Calu3 (cell line): ENCODE measurements around the gene DNAJC28. TPM values are rescaled to one million over a fixed set of nuclear protein-coding genes. Genes with fewer than 3 reads are reported as not detected.

ENCODE experiments used
- Bru-seq: library from RNA; stranded (reverse); fragments of 400-500 nt; gene quantifications from one replicate; lab custom pipeline; 2021; lab: Mats Ljungman, UMichigan
- BruChase-seq, 2 experiments: library from RNA; stranded (reverse); fragments of 400-500 nt; gene quantifications; one replicate each; lab custom pipeline; 2021; lab: Mats Ljungman, UMichigan
- BruUV-seq: library from RNA; stranded (reverse); fragments of 400-500 nt; replicated peaks from 2 replicates; lab custom pipeline; 2021; lab: Mats Ljungman, UMichigan
- CTCF ChIA-PET: fragments of 300-600 bp; sonication (Branson Sonifier 250); formaldehyde crosslinking; loops from one replicate; lab custom pipeline; 2022; ENCODE audit warnings: antibody characterized with exemption; lab: Charles Lee
- DNase-seq: peaks from one replicate; pipeline ENCODE4 v3.0.0; 2022
- H3K27ac Mint-ChIP-seq: one replicate; pipeline ENCODE4 v1.8.0; 2022; ENCODE audit warnings: mixed read lengths; ENCODE audit not compliant: unreplicated experiment
- H3K27me3 Mint-ChIP-seq: one replicate; pipeline ENCODE4 v1.8.0; 2022; ENCODE audit warnings: mixed read lengths; ENCODE audit not compliant: unreplicated experiment
- H3K36me3 Mint-ChIP-seq: one replicate; pipeline ENCODE4 v1.8.0; 2022; ENCODE audit warnings: mild to moderate bottlenecking, moderate library complexity, mixed read lengths; ENCODE audit not compliant: insufficient read depth, unreplicated experiment
- H3K4me1 Mint-ChIP-seq: one replicate; pipeline ENCODE4 v1.8.0; 2022; ENCODE audit warnings: mild to moderate bottlenecking, low read depth, mixed read lengths; ENCODE audit not compliant: unreplicated experiment
- H3K4me3 Mint-ChIP-seq: one replicate; pipeline ENCODE4 v1.8.0; 2022; ENCODE audit warnings: mild to moderate bottlenecking, low read depth, moderate library complexity, mixed read lengths; ENCODE audit not compliant: unreplicated experiment
- H3K9me3 Mint-ChIP-seq: one replicate; pipeline ENCODE4 v1.8.0; 2022; ENCODE audit warnings: low read depth, mixed read lengths; ENCODE audit not compliant: unreplicated experiment
- CTCF ChIP-seq: fragments of 200-600 bp; IDR thresholded peaks from one replicate; pipeline ENCODE4 v1.8.0; 2022; ENCODE audit warnings: antibody characterized with exemption; ENCODE audit not compliant: unreplicated experiment
- intact Hi-C: fragments of 100-400 bp; cut with micrococcal nuclease; formaldehyde crosslinking; loops from one replicate; pipeline ENCODE4 v1.10.0; 2022; ENCODE audit not compliant: unreplicated experiment
- long read RNA-seq: library from polyadenylated mRNA; stranded (forward); transcript quantifications from one replicate; pipeline ENCODE4 v2.0.0, GENCODE V29; 2022
- total RNA-seq: library from RNA; stranded (reverse); gene quantifications from 2 replicates; pipeline ENCODE4 v1.2.3, GENCODE V29; 2022

DNAJC28 gene, protein sequence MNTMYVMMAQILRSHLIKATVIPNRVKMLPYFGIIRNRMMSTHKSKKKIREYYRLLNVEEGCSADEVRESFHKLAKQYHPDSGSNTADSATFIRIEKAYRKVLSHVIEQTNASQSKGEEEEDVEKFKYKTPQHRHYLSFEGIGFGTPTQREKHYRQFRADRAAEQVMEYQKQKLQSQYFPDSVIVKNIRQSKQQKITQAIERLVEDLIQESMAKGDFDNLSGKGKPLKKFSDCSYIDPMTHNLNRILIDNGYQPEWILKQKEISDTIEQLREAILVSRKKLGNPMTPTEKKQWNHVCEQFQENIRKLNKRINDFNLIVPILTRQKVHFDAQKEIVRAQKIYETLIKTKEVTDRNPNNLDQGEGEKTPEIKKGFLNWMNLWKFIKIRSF
- total RNA-seq (1.2 and 2.0 TPM in 2 replicates), Bru-seq, nascent RNA (percentile 31 among the genes with signal in this experiment), BruChase-seq, experiment 1, labeled RNA remaining after a 6-hour chase (percentile 34 among the genes with signal in this experiment), BruChase-seq, experiment 2, labeled RNA remaining after a 2-hour chase (percentile 38 among the genes with signal in this experiment)
- long read RNA-seq, partial matches to known transcripts = 0 of 1 reads
- long read RNA-seq, other reads (novel, unspliced or antisense) = 0 of 1 reads

DNA sequence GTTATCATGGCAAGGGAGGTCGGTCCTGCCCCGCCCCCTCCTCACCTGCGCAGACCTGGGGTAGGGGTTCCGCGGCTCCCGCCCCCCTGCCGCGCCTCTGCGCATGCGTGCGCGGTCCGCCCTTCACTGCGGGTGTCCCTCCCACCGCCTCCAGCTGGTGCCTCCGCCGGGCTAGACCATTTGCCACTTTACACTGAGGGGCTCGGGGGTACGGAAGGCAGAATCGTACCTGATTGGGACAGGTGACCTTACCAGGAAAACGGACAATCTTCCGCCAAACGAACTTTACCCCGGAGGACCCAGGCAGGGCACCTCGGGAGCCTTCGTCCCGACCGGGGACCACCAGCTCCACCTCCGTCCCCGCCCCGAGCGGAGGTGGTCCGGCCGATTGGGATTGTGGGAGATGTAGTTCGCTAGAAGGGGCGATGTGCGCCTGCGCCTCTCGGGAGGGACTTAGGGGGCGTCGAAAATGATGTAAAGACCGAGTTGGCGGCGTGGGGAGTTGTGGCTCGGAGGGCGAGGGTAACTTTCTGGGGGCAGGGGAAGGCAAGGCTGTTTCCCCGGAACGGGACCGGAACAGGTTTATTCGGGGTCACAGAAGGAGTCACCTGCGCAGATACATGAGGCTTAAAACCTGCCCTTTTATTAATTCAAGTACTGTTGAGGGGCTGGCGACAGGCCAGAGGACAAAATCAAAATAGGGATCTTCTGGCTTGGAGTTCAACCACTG is at the start of gene DNAJC28:
Gene DNAJC28, minus strand, starts transcription at position 344 of the 730 bp plus-strand sequence. CDS start 2,323 bp downstream, outside the sequence.
- peak; percentile 87 for DNase-seq
- no TSS peak for BruUV-seq
- peak within 1 kb of the TSS; percentile 24 for H3K27ac Mint-ChIP-seq
- peaks cover 5% of the 10 kb centered on the region for H3K4me1 Mint-ChIP-seq
- peak within 1 kb of the TSS; percentile 81 for H3K4me3 Mint-ChIP-seq
- no peak for TF ChIP-seq CTCF
- peaks cover 17% of the 10 kb centered on the region for H3K36me3 Mint-ChIP-seq
- CTCF ChIA-PET = interaction anchor here (0.6 to 1.3 kb wide), 3 partner anchors 11 to 196 kb away, joined by 4 to 6 read pairs (median 5); partner anchors contain the start of gene TMEM50B
- peaks cover 22% of the 10 kb centered on the region for H3K27me3 Mint-ChIP-seq
- intact Hi-C loops = no loop called here
- no peaks in the 10 kb centered on the region for H3K9me3 Mint-ChIP-seq

- H3K4me3 Mint-ChIP-seq = peak overlapping the region; percentile 83
- H3K36me3 Mint-ChIP-seq = peaks cover 81% of the 10 kb centered on the region
- intact Hi-C loops = no loop called here
- no peaks in the 10 kb centered on the region for H3K27me3 Mint-ChIP-seq
- peak overlapping the region; percentile 93 for H3K27ac Mint-ChIP-seq
- TSS peak; percentile 74 for BruUV-seq
- peaks cover 10% of the 10 kb centered on the region for H3K4me1 Mint-ChIP-seq
- H3K9me3 Mint-ChIP-seq = peaks cover 4% of the 10 kb centered on the region
- peak; percentile 13 for DNase-seq
- CTCF ChIA-PET = interaction anchor here (0.5 kb wide), 1 partner anchor 222 kb away, joined by 5 read pairs; no protein-coding TSS in a partner anchor
- no peak for TF ChIP-seq CTCF
These were observed 49.7 kb upstream of the DNAJC28 start for GRCh38 chr21:33541105-33541711.

- H3K4me3 Mint-ChIP-seq = peak overlapping the region; percentile 83
- BruUV-seq = no TSS peak
- H3K4me1 Mint-ChIP-seq = peaks cover 10% of the 10 kb centered on the region
- DNase-seq = no peak
- H3K9me3 Mint-ChIP-seq = peaks cover 4% of the 10 kb centered on the region
- H3K27ac Mint-ChIP-seq = peak overlapping the region; percentile 93
- CTCF ChIA-PET = interaction anchor here (0.5 kb wide), 1 partner anchor 223 kb away, joined by 5 read pairs; no protein-coding TSS in a partner anchor
- intact Hi-C loops = no loop called here
- peaks cover 76% of the 10 kb centered on the region for H3K36me3 Mint-ChIP-seq
- no peaks in the 10 kb centered on the region for H3K27me3 Mint-ChIP-seq
- TF ChIP-seq CTCF = no peak
These were observed 49.2 kb upstream of the DNAJC28 start for GRCh38 chr21:33540711-33541104.

- Mint-ChIP-seq H3K4me1 (peaks cover 10% of the 10 kb centered on the region), H3K27me3 (no peaks in the 10 kb centered on the region), H3K4me3 (no peak overlapping the region), H3K9me3 (peaks cover 4% of the 10 kb centered on the region), H3K27ac (no peak overlapping the region), H3K36me3 (peaks cover 75% of the 10 kb centered on the region)
- TF ChIP-seq CTCF = no peak
- intact Hi-C loops = no loop called here
- no TSS peak for BruUV-seq
- CTCF ChIA-PET = no interaction called here
- no peak for DNase-seq
These were observed 48.1 kb upstream of the DNAJC28 start for GRCh38 chr21:33539616-33540015.
